DND-41 (cell line): Measurements from ENCODE around the gene TEF.

ENCODE experiments used
- ATAC-seq: fragments of 200-7000 bp; cut with Tn5 transposase; 3 replicates; pipeline ENCODE4 v1.9.1; 2021; ENCODE audit warnings: low read depth; ENCODE audit not compliant: insufficient read depth
- DNase-seq: peaks from one replicate; pipeline ENCODE4 v3.0.0-alpha.2; 2020
- H2AFZ ChIP-seq: 2 replicates; pipeline ENCODE4 v1.6.0; 2012; ENCODE audit warnings: low read depth, low read length
- H3K27ac ChIP-seq: 2 replicates; pipeline ENCODE4 v1.5.1; 2012; ENCODE audit warnings: low read length, inconsistent platforms
- H3K27me3 ChIP-seq: fragments of 200-600 bp; sonication (generic); 2 replicates; pipeline ENCODE4 v1.6.0; 2012; ENCODE audit warnings: low read length, mild to moderate bottlenecking, inconsistent platforms; ENCODE audit not compliant: insufficient read depth, poor library complexity
- H3K36me3 ChIP-seq: 2 replicates; pipeline ENCODE4 v1.5.1; 2012; ENCODE audit warnings: low read length, inconsistent platforms; ENCODE audit not compliant: insufficient read depth
- H3K4me1 ChIP-seq: 2 replicates; pipeline ENCODE4 v1.5.1; 2012; ENCODE audit warnings: mild to moderate bottlenecking, low read length; ENCODE audit not compliant: insufficient read depth
- H3K4me2 ChIP-seq: 2 replicates; pipeline ENCODE4 v1.6.0; 2012; ENCODE audit warnings: mild to moderate bottlenecking, moderate library complexity, low read length, inconsistent platforms; ENCODE audit not compliant: insufficient read depth
- H3K4me3 ChIP-seq, 2 experiments: fragments of 200-600 bp in 1 of 2; shearing (Covaris generic) in 1 of 2; 2 replicates each; pipeline ENCODE4 v1.5.1; 2012 to 2016; ENCODE audit warnings: inconsistent platforms in 2 of 2, low read length in 2 of 2, mild to moderate bottlenecking in 2 of 2, low read depth in 1 of 2, moderate library complexity in 1 of 2
- H3K79me2 ChIP-seq: 2 replicates; pipeline ENCODE4 v1.6.0; 2012; ENCODE audit warnings: low read length, inconsistent platforms; ENCODE audit not compliant: insufficient read depth
- H3K9ac ChIP-seq: 2 replicates; pipeline ENCODE4 v1.6.0; 2012; ENCODE audit warnings: low read depth, mild to moderate bottlenecking, inconsistent platforms, low read length, moderate library complexity
- H3K9me3 ChIP-seq: 2 replicates; pipeline ENCODE4 v1.5.1; 2012; ENCODE audit warnings: low read length, moderate library complexity, mild to moderate bottlenecking, inconsistent platforms; ENCODE audit not compliant: insufficient read depth, severe bottlenecking
- H4K20me1 ChIP-seq: 2 replicates; pipeline ENCODE4 v1.6.0; 2012; ENCODE audit warnings: low read length; ENCODE audit not compliant: insufficient read depth
- CTCF ChIP-seq: IDR thresholded peaks from 2 replicates; pipeline ENCODE4 v1.5.1; 2012; ENCODE audit warnings: borderline replicate concordance, low read length, moderate library complexity, mild to moderate bottlenecking; ENCODE audit not compliant: poor library complexity, severe bottlenecking; ENCODE audit errors: extremely low read depth
- EZH2 ChIP-seq: IDR thresholded peaks from 3 replicates; pipeline ENCODE4 v1.6.1; 2012; ENCODE audit warnings: borderline replicate concordance, low read depth, mild to moderate bottlenecking, moderate library complexity, low read length, inconsistent platforms; ENCODE audit not compliant: severe bottlenecking

TEF gene

GRCh38 chr22:41383085-41383484, 1.3 kb downstream of the TEF start:
- H3K9ac ChIP-seq: peak overlapping the region; percentile 77; the same call in 1 of the 2 replicates
- no peaks in the 10 kb centered on the region for H4K20me1 ChIP-seq
- H3K79me2 ChIP-seq: no peaks in the 10 kb centered on the region
- H3K4me2 ChIP-seq: peak overlapping the region; percentile 96
- peak overlapping the region in 1 of 2 experiments; percentile 79; a peak in 2 of 4 replicates for H3K4me3 ChIP-seq
- H3K4me1 ChIP-seq: peaks cover 23% of the 10 kb centered on the region
- no peaks in the 10 kb centered on the region for H3K9me3 ChIP-seq
- no peak for ATAC-seq
- H3K27ac ChIP-seq: no peak overlapping the region
- H2AFZ ChIP-seq: no peak overlapping the region
- TF ChIP-seq EZH2: no peak
- TF ChIP-seq CTCF: no peak
- H3K27me3 ChIP-seq: no peaks in the 10 kb centered on the region
- DNase-seq: no peak
- H3K36me3 ChIP-seq: peaks cover 4% of the 10 kb centered on the region

- Histone ChIP-seq H2AFZ (no peak overlapping the region), H3K4me2 (no peak overlapping the region), H3K4me1 (peaks cover 23% of the 10 kb centered on the region), H4K20me1 (no peaks in the 10 kb centered on the region), H3K4me3 (no peak overlapping the region), H3K27ac (no peak overlapping the region), H3K27me3 (no peaks in the 10 kb centered on the region), H3K79me2 (no peaks in the 10 kb centered on the region), H3K36me3 (peaks cover 4% of the 10 kb centered on the region), H3K9ac (no peak overlapping the region), H3K9me3 (no peaks in the 10 kb centered on the region)
- ATAC-seq: no peak
- TF ChIP-seq CTCF: no peak
- no peak for TF ChIP-seq EZH2
- no peak for DNase-seq
These were observed 2.4 kb downstream of the TEF start for GRCh38 chr22:41384128-41384527.

- Histone ChIP-seq H4K20me1 (no peaks in the 10 kb centered on the region), H2AFZ (no peak overlapping the region), H3K36me3 (peaks cover 4% of the 10 kb centered on the region), H3K9ac (no peak overlapping the region), H3K27ac (no peak overlapping the region), H3K9me3 (no peaks in the 10 kb centered on the region), H3K4me2 (no peak overlapping the region), H3K4me1 (peaks cover 11% of the 10 kb centered on the region), H3K27me3 (no peaks in the 10 kb centered on the region), H3K4me3 (no peak overlapping the region), H3K79me2 (no peaks in the 10 kb centered on the region)
- TF ChIP-seq EZH2 (no peak), CTCF (no peak)
- ATAC-seq (no peak), DNase-seq (no peak)
These were observed 5.6 kb downstream of the TEF start for GRCh38 chr22:41387341-41387740.

GRCh38 chr22:41394012-41394356, 12.2 kb downstream of the TEF start:
- no peak overlapping the region for H3K4me3 ChIP-seq
- no peaks in the 10 kb centered on the region for H3K4me1 ChIP-seq
- no peak overlapping the region for H3K27ac ChIP-seq
- H3K79me2 ChIP-seq: no peaks in the 10 kb centered on the region
- no peaks in the 10 kb centered on the region for H3K27me3 ChIP-seq
- H3K36me3 ChIP-seq: peaks cover 16% of the 10 kb centered on the region
- no peaks in the 10 kb centered on the region for H3K9me3 ChIP-seq
- H2AFZ ChIP-seq: no peak overlapping the region
- DNase-seq: no peak
- no peak for ATAC-seq
- H3K9ac ChIP-seq: no peak overlapping the region
- no peak for TF ChIP-seq EZH2
- no peak overlapping the region for H3K4me2 ChIP-seq
- no peaks in the 10 kb centered on the region for H4K20me1 ChIP-seq
